ENCODE data around the gene PRG2.
"Not testable (repeated sequence)": the region's sequence is repeated elsewhere in the genome, so short reads cannot be mapped to it uniquely, and the experiment has no call there.

Gene PRG2

DNA sequence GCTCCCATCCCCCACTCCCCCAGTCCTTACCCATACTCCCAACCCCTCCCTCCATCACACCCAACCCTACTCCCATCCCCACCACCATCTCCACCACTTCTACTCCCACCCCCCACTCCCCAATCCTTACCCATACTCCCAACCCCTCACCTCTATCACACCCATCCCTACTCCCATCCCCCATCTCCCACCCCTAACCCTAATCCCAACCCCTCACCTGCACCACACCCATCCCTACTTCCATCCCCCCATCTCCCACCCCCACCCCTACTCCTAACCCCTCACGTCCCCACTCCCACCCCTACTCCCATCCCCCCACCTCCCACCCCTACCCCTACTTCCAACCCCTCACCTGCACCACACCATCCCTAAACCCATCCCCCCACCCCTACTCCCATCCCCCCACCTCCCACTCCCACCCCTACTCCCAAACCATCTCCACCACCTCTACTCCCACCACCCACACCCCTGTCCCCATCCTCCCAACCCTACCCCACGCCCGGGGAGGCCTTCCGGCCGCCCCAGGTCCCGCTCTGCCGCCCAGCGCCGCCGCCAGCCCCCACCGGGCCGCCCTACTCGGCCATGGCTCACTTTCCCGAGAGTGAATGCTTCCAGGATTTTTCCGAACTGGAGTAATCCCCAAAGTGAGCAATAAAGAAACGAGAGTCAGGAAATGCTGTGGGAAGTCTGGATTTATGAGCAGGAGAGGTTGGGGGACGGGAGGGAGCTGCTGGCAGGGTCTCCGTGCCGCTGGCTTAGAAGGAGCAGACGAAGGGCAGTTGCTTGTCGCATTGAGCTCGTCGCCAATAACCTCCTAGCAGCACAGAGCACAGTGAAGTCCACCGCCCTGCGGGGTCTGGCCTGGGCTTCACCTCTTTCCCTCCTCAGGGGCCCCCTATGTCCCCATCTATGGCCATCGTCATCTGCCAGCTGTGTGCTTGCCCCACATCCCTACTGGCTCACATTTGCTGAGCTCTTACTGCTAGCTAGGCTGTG lies 14.1 kb downstream of the PRG2 start:
- no peak for DNase-seq
- in situ Hi-C loops (cut with HindIII; ENCODE audit: low pct_ligation_motif_present, low pct_unique_long_range_greater_than_20kb, low sequenced_read_pairs), result no loop called here

DNA sequence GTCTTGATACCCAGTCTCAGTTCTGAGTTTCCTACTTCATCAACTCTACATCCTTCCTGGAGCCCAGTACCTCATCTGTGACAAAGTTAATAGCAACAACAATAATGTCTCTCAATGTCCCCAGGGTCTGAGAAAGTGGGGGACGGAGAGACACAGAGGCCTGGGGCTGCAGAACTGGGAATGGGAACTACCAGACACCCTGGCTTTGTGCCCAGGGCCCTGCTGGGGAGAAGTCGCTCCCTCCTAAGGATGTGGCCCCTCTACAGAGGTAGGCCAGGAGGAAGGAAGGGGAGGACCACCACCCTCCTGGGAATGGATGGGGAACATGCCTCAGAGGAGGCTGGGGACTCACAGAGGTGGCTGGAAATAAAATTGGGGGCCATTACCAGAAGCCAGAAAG lies 15.0 kb downstream of the PRG2 start:
- DNase-seq, result no peak
- in situ Hi-C loops (cut with HindIII; ENCODE audit: low pct_ligation_motif_present, low pct_unique_long_range_greater_than_20kb, low sequenced_read_pairs), result no loop called here

DNA sequence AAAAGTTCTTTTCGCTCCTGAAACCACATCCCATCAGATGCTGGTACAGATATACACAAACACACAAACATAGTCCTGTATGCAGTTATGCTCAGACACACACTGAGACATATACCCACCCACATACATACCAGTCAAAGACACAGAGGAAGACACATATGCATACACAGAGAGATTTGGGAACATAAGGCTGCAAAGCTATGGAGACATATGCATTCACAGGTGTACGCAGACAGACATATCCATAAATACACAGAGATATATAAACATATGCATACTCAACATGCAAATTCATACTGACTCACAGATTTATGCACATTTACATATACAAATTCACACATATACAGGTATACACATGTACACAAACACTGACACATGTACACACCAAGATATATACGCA lies 15.5 kb downstream of the PRG2 start:
- DNase-seq, result no peak
- in situ Hi-C loops (cut with HindIII; ENCODE audit: low pct_ligation_motif_present, low pct_unique_long_range_greater_than_20kb, low sequenced_read_pairs), result no loop called here

DNA sequence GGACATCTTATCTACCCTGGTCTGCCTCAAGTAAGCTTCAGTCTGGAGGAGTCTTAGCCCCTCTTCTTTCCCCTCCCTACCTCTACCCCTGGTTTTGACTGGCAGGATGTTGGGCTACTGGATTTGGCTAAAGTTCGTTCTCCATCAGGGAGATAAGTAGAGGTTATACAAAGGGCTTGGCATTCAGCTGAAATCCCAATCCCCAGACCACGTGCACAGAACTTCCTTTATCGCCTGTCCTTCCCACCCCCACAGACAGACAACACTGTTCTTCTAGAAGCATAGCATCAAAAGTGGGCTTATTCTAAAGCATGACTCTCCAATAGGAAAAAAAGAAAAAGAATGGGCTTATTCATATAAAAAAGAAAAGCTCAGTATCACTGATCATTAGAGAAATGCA lies 17.3 kb downstream of the PRG2 start:
- no peak for DNase-seq
- in situ Hi-C loops (cut with HindIII; ENCODE audit: low pct_ligation_motif_present, low pct_unique_long_range_greater_than_20kb, low sequenced_read_pairs), result no loop called here

DNA sequence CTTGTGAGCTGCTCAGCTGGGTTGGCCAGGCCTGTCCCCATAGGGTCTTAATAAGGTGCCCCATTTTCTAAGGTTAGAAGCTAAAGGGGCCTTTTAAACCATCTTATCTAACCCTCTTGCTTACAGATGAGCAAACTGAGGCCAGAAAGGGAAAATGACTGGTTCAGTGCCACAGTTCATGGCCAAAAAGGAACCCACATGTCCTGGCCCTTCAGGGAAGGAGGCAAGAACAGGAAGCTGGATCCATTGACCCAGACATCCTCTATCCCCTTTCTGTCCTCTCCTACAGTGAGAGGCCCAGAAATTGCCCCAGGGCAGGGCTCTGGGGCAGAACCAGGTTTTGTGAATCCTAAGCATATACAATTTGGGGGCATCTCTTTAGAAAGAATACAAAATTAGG lies 19.5 kb downstream of the PRG2 start:
- DNase-seq, result no peak
- in situ Hi-C loops (cut with HindIII; ENCODE audit: low pct_ligation_motif_present, low pct_unique_long_range_greater_than_20kb, low sequenced_read_pairs), result no loop called here

DNA sequence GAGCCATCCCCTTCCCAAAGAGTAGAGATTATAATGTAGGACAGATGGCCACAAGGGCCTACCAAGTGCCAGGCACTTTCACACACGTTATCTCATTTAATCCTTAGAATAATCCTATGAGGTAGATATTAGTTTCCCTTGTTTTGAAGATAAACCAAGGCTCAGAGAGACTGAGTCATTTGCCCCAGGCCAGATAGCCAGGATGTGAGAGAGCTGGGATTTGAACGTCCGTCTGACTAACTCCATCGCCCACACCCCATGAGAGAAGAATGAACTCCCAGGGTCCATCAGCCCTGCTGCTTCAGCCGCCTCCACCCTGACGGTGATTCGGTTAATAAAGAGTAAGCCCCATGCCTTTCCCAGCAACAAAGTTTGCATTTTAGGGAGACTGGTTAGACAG lies 20.2 kb downstream of the PRG2 start:
- in situ Hi-C loops (cut with HindIII; ENCODE audit: low pct_ligation_motif_present, low pct_unique_long_range_greater_than_20kb, low sequenced_read_pairs), result no loop called here

DNA sequence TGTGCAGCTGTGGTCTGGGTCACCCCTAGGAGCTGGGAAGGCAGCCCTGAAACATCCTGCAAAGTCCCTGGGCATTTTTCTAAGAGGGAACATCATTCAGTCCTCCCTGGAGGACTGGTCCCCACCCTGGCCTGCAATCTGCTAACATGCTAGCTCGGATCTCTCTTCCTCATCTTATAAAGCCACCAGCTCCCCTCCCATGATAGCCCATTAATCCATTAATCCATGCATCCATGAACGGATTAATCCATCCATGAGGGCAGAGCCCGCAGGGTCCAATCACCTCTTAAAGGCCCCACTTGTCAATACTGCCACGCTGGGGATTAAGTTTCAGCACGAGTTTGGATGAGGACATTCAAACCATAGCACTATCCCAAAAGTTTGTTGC lies 21.6 kb downstream of the PRG2 start:
- DNase-seq, result no peak
- in situ Hi-C loops (cut with HindIII; ENCODE audit: low pct_ligation_motif_present, low pct_unique_long_range_greater_than_20kb, low sequenced_read_pairs), result no loop called here

More for the DNA sequence above, 20.2 kb downstream of the PRG2 start:
- no peak for DNase-seq

DNA sequence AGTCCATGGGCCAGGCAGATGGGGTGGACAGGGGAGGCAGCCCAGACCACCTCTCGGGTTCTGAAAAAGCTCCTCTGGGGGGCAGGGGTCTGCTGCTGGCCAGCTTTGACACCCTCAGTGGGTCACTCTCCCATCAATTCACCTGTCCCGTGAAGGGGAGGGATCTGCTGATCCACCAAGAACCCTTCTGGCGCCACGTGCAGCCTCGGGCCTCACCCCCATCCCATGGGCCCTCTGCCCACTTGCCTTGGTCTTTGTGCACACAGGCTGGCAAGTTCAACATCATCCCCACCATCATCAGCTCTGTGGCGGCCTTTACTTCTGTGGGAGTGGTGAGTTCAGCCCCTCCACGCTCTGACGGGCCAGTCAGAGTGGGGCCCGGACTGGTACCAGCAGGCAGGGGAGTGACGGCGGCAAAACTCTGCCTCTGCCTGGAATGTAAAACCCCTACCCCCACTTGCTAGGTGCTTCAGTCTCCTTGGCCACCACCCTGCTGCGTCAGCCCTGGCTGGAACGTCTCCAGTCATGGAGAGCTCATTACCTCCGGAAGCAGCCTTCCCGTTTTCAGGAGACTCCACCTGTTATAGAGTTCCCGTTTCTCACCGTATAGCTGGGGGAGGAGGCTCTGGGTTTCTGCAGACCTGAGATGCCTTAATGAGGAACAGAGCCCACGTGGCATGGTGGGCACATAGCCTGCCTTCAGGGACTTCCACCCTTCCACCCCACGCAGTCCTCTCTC lies 22.2 kb downstream of the PRG2 start:
- in situ Hi-C loops (cut with HindIII; ENCODE audit: low pct_ligation_motif_present, low pct_unique_long_range_greater_than_20kb, low sequenced_read_pairs), result no loop called here
- no peak for DNase-seq

DNA sequence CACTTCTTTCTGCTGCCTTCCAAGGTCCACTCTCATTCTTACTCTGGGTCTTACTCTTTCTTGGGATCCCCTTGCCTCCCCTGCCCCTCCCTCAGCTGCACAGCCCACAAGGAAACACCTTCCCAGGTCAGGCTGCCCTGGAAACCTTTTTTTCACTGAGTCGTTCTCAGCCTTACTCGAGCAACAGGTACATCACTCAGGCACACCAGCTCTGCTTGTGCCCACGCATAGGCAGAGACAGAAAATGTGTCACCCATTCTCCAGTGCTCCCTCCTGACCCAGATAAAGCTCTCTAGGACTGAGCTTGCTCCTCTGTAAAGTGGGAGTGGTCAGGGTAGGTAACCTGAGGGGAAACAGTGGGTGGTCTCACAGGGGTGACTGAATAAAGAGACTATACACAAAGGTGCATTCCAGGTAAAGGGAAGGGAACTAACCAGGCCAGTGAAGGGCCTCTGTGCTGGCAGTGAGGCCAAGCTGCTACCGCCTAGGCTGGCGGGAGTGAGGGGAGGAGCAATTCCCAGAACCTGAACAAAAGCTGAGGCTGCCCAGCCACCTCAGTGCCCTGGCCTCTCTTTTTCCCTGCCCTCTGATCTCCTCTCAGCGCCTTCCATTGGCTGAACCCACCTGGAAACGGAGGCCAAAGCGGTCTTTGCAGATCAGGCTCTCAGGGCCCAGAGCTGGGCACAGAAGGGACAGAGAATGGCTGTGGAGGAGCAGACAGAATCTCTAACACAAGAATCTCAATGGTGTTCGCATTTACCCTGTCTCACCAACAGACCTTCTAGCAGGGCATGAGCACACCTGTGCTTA lies 25.4 kb downstream of the PRG2 start:
- in situ Hi-C loops (cut with HindIII; ENCODE audit: low pct_ligation_motif_present, low pct_unique_long_range_greater_than_20kb, low sequenced_read_pairs), result no loop called here
- DNase-seq, result no peak

DNA sequence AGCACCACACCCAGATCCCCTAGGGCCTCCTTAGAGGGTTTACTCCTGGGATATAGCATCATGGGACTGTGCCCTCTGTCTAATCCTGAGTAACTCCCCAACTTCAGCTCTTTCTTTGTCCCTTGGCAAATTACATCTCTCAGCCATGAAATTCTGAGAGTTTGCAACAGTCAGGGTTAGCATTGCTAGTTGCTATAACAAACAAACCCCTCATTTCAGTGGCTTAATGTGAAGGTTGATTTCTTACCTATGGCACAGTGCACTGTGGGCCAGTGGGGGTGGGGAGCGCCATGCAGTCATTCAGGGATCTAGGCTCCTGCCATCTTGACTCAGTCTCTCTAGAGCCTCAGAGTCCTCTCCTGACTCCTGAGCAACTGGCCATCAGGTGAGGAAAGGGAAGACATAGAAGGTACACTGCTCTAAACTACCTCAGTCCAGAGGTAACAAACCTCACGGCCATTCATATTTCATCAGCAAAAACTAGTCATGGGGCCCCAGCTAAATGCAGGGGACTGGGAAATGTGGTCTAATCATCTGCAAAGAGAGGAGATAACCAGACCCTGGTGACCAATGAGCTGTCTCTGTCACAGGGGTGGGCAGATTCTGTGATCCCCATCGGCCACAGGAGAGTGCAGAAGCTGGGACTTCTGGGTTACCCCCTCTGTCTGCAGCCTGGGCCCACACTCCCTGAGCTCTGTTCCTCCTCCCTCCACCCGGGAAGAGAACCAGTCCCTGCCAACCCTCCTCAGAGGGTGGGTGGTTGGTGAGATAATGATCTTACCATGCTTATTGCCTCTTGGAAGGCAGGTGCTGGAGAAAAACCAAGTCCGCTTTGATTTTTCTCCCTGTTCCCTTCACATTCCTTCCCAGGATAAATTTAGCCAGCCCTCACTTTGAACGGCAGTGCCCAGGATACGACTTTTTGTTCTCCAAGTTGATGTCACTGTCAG lies 27.0 kb downstream of the PRG2 start:
- no peak for DNase-seq
- in situ Hi-C loops (cut with HindIII; ENCODE audit: low pct_ligation_motif_present, low pct_unique_long_range_greater_than_20kb, low sequenced_read_pairs), result no loop called here

DNA sequence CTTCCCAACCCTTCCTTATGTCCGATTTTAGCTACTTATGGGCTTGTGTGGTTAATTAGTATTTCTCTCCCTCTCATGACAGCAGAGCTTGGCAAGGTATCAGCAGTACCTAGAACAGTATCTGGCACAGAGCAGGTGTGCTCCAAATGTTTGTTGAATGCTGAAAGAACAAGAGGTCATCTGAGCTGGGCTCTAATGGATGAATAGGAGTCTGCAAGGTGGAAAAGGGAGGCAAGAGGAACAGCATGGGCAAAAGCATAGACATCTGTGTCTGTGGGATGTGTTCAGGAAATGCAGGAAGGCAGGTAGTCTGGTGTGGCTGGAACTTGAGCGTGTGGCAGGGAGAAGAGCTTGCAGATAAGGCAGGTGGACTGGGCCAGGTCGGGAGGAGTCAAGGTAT lies 28.5 kb downstream of the PRG2 start:
- DNase-seq, result no peak
- in situ Hi-C loops (cut with HindIII; ENCODE audit: low pct_ligation_motif_present, low pct_unique_long_range_greater_than_20kb, low sequenced_read_pairs), result no loop called here

DNA sequence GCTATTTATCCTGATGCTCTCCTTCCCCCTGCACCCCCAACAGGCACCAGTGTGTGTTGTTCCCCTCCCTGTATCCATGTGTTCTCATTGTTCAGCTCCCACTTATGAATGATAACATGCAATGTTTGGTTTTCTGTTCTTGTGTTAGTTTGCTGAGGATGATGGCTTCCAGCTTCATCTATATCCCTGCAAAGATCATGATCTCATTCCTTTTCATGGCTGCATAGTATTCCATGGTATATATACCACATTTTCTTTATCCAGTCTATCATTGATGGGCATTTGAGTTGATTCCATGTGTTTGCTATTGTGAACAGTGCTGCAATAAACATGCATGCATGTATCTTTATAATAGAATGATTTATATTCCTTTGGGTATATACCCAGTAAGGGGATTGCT lies 29.0 kb downstream of the PRG2 start:
- in situ Hi-C loops (cut with HindIII; ENCODE audit: low pct_ligation_motif_present, low pct_unique_long_range_greater_than_20kb, low sequenced_read_pairs); DNase-seq: not testable (repeated sequence)

DNA sequence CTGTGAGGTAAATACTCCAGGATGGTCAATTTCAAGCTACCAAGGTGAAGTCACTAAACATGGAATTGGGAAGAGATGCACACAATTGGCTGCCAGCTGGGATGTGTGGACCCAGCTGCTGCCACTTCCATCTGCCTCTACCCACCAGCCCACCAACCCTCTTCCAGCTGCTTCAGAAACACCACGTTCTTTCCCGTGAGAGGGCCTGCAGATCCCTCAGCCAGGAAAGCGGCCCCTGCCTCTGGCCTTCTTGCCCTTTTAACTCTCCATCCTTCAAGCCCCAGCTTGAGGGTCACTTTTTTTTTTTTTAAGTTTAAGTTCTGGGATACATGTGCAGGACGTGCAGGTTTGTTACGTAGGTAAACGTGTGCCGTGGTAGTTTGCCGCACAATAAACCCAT lies 29.5 kb downstream of the PRG2 start:
- in situ Hi-C loops (cut with HindIII; ENCODE audit: low pct_ligation_motif_present, low pct_unique_long_range_greater_than_20kb, low sequenced_read_pairs), result no loop called here
- no peak for DNase-seq

DNA sequence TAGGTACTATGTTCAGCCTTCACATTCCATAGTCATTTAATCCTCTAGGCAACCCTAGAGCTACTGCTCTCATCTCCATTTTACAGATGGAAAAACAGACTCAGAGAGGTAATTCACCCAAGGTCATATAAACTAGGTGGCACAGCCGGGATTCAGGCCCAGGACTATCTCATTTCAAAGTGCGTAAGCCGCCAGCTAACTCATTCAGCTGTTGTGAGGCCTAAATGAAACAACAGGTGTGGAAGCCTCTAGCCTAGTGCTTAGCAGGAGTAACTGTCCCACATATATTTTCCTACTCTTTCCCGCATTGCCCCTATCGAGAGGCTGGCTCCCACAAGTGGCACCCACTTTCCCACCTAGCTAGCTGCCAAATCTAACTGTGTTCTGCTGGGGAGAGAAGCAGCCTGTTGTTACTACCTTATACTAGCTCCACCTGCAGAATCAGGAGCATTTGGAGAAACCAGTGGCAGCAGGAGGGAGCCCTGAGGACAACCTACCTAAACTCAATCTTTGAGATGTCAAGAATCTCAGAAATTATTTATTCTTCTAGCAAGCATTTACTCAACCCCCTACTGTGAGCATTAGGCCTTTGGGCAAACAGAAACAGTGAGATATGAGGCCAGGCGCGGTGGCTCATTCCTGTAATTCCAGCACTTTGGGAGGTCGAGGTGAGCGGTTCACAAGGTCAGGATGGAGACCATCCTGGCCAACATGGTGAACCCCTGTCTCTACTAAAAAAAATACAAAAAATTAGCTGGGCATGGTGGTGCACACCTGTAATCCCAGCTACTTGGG lies 30.4 kb downstream of the PRG2 start:
- in situ Hi-C loops (cut with HindIII; ENCODE audit: low pct_ligation_motif_present, low pct_unique_long_range_greater_than_20kb, low sequenced_read_pairs), result no loop called here
- no peak for DNase-seq

DNA sequence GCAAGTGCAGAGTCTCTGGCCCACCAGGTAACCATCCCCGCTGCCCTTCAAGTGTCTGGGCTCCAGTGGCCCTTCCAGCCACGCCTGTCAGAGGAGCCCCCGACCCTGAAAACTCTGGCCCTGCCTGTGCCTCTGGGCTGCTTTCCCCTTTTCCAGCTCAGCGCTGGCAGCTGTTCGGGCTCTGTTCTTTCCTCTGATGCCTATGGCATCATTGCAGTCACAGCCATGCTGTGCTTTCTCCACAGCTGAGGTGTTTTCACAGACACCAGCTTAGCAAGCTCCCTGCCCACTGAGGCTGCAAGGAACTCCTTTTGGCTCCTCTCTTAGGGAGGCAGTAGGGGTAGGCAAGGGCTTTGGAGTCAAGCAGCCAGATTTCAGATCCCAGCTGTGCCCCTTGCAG lies 31.1 kb downstream of the PRG2 start:
- in situ Hi-C loops (cut with HindIII; ENCODE audit: low pct_ligation_motif_present, low pct_unique_long_range_greater_than_20kb, low sequenced_read_pairs), result no loop called here
- no peak for DNase-seq

DNA sequence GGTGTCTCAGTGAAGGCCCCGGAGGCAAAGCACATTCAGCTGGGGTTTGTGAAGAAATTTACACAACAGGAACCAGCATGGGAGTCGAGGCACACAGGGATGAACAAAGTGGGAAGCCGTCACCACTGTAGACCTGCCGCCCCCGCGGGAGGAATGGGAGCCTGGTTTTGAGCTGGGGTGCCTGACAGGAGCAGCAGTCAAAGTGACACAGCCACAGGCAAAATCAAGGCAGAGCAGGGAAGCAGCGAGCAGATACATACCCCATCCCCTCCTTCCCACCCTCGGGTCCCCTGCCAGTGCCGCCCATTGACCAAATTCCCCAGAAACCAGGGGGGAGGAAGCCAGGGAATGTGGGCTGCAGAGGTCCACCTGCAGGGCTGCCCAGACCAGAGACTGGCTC lies 31.5 kb downstream of the PRG2 start:
- in situ Hi-C loops (cut with HindIII; ENCODE audit: low pct_ligation_motif_present, low pct_unique_long_range_greater_than_20kb, low sequenced_read_pairs), result no loop called here
- DNase-seq, result no peak

DNA sequence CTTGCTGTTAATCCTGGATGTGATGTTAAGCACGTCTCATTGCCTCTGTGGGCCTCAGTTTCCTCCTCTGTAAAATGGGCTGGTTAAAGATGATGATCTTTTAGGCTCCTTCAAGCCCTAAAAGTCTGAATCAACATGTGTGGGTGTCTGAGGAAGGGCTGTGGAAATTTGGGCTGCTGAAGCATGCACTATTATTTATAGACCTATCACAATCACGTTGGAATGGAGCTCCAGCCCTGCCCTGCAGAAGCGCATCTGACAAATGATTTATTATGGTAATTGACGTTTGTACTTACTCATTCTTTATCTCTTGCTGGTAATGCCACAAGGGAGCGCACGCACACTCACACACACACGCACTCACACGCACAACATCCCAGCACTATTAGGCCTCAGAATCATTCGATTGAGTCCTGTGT lies 31.9 kb downstream of the PRG2 start:
- in situ Hi-C loops (cut with HindIII; ENCODE audit: low pct_ligation_motif_present, low pct_unique_long_range_greater_than_20kb, low sequenced_read_pairs), result no loop called here
- DNase-seq, result no peak
